K562 (cell line): ENCODE results near the gene MLH3. TPM values are rescaled to one million over a fixed set of nuclear protein-coding genes. Genes with fewer than 3 reads are reported as not detected.

Source experiments
- ETV5 ChIP-seq: sonication (generic); formaldehyde crosslinking; IDR thresholded peaks from 2 replicates; pipeline ENCODE4 v1.4.0; 2020; ENCODE audit warnings: low read depth, mild to moderate bottlenecking, missing genetic modification reagents
- EZH2 ChIP-seq: IDR thresholded peaks from 2 replicates; pipeline ENCODE4 v1.6.1; 2012; ENCODE audit warnings: low read depth, mild to moderate bottlenecking, inconsistent platforms, low read length, borderline replicate concordance
- FOXJ2 ChIP-seq: fragments of 200-800 bp; sonication (Bioruptor generic); IDR thresholded peaks from 2 replicates; pipeline ENCODE4 v1.6.1; 2016; ENCODE audit warnings: missing genetic modification characterization, missing compliant biosample characterization
- MTF1 ChIP-seq: fragments of 250-450 bp; sonication (Bioruptor Pico); IDR thresholded peaks from 2 replicates; pipeline ENCODE4 v1.9.0; 2021; ENCODE audit warnings: moderate library complexity, mild to moderate bottlenecking, inconsistent platforms, borderline replicate concordance
- NELFE ChIP-seq: IDR thresholded peaks from 2 replicates; pipeline ENCODE4 v1.6.1; 2011; ENCODE audit warnings: mild to moderate bottlenecking; ENCODE audit not compliant: insufficient read depth, insufficient read length
- NFYB ChIP-seq: IDR thresholded peaks from 2 replicates; pipeline ENCODE4 v1.6.1; 2011; ENCODE audit warnings: mild to moderate bottlenecking, moderate library complexity; ENCODE audit not compliant: insufficient read length; ENCODE audit errors: extremely low read depth
- RCOR1 ChIP-seq, 2 experiments: IDR thresholded peaks; 2 replicates each; pipeline ENCODE4 v1.6.1; 2012; ENCODE audit warnings: low read depth in 2 of 2, low read length in 2 of 2, borderline replicate concordance in 1 of 2, improper control_type of control experiment in 1 of 2
- ZKSCAN8 ChIP-seq: fragments of 200-800 bp; sonication (Bioruptor generic); IDR thresholded peaks from 2 replicates; pipeline ENCODE4 v1.6.1; 2016; ENCODE audit warnings: missing genetic modification characterization, missing compliant biosample characterization
- ZNF695 ChIP-seq: fragments of 450-650 bp; formaldehyde crosslinking; IDR thresholded peaks from 2 replicates; pipeline ENCODE4 v1.4.0; 2020; ENCODE audit warnings: mild to moderate bottlenecking, moderate library complexity
- polyA plus RNA-seq, 8 experiments: library from polyadenylated mRNA; depleted of rRNA in 4 of 8; stranded (reverse) in 5 of 8; unstranded in 3 of 8; fragments of >200 nt; fragmentation: Nextera tagmentation in 2 of 8; fragmentation: Illumina TruSeq in 1 of 8; extraction: Ambion mirVana in 2 of 8; extraction: Trizol in 1 of 8; gene quantifications; 2 replicates each; pipeline versions ENCODE4 v1.2.1 to v1.2.3, GENCODE V29; 2011 to 2014; ENCODE audit warnings: inconsistent platforms in 1 of 8, missing spikeins in 1 of 8
- total RNA-seq, 7 experiments: library from RNA; depleted of rRNA in 6 of 7; stranded (reverse); fragments of >200 nt in 6 of 7; fragmentation: Illumina TruSeq in 2 of 7; extraction: Trizol in 2 of 7; gene quantifications; 2 replicates each; pipeline versions ENCODE4 v1.2.1 to v1.2.3, GENCODE V29; 2011 to 2021; ENCODE audit warnings: low replicate concordance in 1 of 7
- TF ChIP-seq, protein P1 (sequence below), 3 experiments: fragments of 200-800 bp in 1 of 3; fragments of 250-450 bp in 1 of 3; fragments of 450-650 bp in 1 of 3; sonication (Bioruptor Pico) in 1 of 3; sonication (Bioruptor generic) in 1 of 3; formaldehyde crosslinking in 1 of 3; IDR thresholded peaks; 2 replicates each; pipeline versions ENCODE4 v1.6.1 to v1.8.0; 2016 to 2022; ENCODE audit warnings: mild to moderate bottlenecking in 2 of 3, missing genetic modification characterization in 2 of 3, missing compliant biosample characterization in 1 of 3, moderate library complexity in 1 of 3
- TF ChIP-seq, protein P2 (sequence below): fragments of 450-650 bp; formaldehyde crosslinking; IDR thresholded peaks from 2 replicates; pipeline ENCODE4 v1.4.0; 2020; ENCODE audit warnings: mild to moderate bottlenecking, moderate library complexity
- TF ChIP-seq, protein P3 (sequence below), 2 experiments: fragments of 450-650 bp; IDR thresholded peaks; 2 replicates each; pipeline ENCODE4 v1.6.1; 2018; ENCODE audit warnings: mild to moderate bottlenecking in 2 of 2, low read depth in 1 of 2; ENCODE audit not compliant: partially characterized antibody in 2 of 2
- TF ChIP-seq, protein P4 (sequence below): fragments of 450-650 bp; IDR thresholded peaks from 2 replicates; pipeline ENCODE4 v1.6.1; 2016; ENCODE audit warnings: mild to moderate bottlenecking

MLH3 gene
- total and polyA plus RNA-seq, 9 of the 15 experiments (the other 6 are each of a cell fraction or from before 2014, with no cell fraction given): 5.9 to 15.3 (median 10.7) TPM

DNA sequence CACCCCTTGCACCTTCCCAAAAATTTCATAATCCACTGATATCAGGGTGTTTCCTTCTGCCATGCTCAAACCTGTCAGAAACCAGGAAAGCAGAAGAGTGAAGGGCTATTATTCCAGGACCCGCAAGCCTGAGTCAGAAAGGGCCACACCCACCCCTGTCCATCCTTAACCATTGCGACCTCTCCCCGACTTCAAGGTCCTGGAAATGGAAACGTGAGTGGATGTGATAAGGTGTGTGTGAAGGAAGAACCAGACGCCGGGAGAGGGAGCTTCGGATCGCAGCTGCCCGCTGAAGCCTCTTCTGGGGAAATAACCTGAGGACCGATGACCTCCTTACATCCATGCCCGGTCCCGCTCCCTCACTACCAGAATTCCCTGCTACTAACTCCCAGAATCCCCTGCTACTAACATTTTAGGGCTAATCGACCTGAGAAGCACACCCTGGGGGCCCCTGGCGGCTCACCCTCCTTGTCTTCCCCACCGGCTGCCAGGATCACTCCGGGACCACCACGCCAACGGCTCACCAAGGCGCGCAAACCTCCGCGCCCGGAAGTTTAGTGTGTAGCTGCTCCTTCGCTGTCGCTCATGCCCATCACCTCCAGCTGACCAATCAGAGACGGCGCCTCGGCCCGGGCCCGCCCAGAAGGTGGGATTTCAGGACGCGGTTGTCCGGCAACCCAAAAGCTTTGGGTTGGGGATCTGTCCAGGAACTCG is 12.4 kb upstream of the MLH3 start, which contains the start of gene ACYP1 (continued):
- TF ChIP-seq, protein P1, sequence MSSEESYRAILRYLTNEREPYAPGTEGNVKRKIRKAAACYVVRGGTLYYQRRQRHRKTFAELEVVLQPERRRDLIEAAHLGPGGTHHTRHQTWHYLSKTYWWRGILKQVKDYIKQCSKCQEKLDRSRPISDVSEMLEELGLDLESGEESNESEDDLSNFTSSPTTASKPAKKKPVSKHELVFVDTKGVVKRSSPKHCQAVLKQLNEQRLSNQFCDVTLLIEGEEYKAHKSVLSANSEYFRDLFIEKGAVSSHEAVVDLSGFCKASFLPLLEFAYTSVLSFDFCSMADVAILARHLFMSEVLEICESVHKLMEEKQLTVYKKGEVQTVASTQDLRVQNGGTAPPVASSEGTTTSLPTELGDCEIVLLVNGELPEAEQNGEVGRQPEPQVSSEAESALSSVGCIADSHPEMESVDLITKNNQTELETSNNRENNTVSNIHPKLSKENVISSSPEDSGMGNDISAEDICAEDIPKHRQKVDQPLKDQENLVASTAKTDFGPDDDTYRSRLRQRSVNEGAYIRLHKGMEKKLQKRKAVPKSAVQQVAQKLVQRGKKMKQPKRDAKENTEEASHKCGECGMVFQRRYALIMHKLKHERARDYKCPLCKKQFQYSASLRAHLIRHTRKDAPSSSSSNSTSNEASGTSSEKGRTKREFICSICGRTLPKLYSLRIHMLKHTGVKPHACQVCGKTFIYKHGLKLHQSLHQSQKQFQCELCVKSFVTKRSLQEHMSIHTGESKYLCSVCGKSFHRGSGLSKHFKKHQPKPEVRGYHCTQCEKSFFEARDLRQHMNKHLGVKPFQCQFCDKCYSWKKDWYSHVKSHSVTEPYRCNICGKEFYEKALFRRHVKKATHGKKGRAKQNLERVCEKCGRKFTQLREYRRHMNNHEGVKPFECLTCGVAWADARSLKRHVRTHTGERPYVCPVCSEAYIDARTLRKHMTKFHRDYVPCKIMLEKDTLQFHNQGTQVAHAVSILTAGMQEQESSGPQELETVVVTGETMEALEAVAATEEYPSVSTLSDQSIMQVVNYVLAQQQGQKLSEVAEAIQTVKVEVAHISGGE (CRISPR knock-in tag; IDR thresholded peaks at IDR 0.05): no peak
- TF ChIP-seq ZKSCAN8 (no peak), FOXJ2 (tag) (no peak), ZNF695 (no peak), NELFE (no peak), RCOR1 (IDR thresholded peaks at IDR 0.05; ENCODE audit: borderline replicate concordance in 1 of 2, low read depth in 2 of 2, low read length in 2 of 2) (peak in 1 of 2 experiments; percentile 9; a peak in 1 of 4 replicates), EZH2 (no peak), ETV5 (CRISPR knock-in tag) (no peak), NFYB (peak; percentile 91), MTF1 (CRISPR knock-in tag) (no peak)
- TF ChIP-seq, protein P2, sequence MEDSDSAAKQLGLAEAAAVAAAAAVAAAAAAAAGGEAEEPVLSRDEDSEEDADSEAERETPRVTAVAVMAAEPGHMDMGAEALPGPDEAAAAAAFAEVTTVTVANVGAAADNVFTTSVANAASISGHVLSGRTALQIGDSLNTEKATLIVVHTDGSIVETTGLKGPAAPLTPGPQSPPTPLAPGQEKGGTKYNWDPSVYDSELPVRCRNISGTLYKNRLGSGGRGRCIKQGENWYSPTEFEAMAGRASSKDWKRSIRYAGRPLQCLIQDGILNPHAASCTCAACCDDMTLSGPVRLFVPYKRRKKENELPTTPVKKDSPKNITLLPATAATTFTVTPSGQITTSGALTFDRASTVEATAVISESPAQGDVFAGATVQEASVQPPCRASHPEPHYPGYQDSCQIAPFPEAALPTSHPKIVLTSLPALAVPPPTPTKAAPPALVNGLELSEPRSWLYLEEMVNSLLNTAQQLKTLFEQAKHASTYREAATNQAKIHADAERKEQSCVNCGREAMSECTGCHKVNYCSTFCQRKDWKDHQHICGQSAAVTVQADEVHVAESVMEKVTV (CRISPR knock-in tag): no peak
- TF ChIP-seq, protein P3, sequence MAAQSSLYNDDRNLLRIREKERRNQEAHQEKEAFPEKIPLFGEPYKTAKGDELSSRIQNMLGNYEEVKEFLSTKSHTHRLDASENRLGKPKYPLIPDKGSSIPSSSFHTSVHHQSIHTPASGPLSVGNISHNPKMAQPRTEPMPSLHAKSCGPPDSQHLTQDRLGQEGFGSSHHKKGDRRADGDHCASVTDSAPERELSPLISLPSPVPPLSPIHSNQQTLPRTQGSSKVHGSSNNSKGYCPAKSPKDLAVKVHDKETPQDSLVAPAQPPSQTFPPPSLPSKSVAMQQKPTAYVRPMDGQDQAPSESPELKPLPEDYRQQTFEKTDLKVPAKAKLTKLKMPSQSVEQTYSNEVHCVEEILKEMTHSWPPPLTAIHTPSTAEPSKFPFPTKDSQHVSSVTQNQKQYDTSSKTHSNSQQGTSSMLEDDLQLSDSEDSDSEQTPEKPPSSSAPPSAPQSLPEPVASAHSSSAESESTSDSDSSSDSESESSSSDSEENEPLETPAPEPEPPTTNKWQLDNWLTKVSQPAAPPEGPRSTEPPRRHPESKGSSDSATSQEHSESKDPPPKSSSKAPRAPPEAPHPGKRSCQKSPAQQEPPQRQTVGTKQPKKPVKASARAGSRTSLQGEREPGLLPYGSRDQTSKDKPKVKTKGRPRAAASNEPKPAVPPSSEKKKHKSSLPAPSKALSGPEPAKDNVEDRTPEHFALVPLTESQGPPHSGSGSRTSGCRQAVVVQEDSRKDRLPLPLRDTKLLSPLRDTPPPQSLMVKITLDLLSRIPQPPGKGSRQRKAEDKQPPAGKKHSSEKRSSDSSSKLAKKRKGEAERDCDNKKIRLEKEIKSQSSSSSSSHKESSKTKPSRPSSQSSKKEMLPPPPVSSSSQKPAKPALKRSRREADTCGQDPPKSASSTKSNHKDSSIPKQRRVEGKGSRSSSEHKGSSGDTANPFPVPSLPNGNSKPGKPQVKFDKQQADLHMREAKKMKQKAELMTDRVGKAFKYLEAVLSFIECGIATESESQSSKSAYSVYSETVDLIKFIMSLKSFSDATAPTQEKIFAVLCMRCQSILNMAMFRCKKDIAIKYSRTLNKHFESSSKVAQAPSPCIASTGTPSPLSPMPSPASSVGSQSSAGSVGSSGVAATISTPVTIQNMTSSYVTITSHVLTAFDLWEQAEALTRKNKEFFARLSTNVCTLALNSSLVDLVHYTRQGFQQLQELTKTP (IDR thresholded peaks at IDR 0.05; ENCODE audit: low read depth in 1 of 2, partially characterized antibody in 2 of 2): peak in 1 of 2 experiments; percentile 89
- TF ChIP-seq, protein P4, sequence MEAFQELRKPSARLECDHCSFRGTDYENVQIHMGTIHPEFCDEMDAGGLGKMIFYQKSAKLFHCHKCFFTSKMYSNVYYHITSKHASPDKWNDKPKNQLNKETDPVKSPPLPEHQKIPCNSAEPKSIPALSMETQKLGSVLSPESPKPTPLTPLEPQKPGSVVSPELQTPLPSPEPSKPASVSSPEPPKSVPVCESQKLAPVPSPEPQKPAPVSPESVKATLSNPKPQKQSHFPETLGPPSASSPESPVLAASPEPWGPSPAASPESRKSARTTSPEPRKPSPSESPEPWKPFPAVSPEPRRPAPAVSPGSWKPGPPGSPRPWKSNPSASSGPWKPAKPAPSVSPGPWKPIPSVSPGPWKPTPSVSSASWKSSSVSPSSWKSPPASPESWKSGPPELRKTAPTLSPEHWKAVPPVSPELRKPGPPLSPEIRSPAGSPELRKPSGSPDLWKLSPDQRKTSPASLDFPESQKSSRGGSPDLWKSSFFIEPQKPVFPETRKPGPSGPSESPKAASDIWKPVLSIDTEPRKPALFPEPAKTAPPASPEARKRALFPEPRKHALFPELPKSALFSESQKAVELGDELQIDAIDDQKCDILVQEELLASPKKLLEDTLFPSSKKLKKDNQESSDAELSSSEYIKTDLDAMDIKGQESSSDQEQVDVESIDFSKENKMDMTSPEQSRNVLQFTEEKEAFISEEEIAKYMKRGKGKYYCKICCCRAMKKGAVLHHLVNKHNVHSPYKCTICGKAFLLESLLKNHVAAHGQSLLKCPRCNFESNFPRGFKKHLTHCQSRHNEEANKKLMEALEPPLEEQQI: no peak
